ENCODE measurements around the gene ATG7.

DNA sequence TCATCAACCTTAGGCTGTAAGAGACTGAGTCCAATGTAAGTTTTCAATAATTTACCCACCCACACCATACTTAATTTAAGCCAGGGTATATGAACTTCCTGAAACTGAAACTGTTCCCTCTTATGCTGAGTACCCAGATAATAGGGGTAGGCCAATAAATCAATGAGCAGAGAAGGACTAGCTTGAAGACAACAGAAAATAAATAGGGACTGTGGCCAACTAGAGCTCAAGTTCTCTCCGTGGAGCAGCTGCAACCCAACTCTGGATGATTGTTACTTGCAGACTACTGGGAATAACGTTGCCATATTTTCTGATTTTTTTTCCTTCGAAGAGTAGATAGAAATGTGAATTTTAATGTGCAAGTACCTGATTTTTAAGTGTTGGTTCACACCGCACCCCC is 128.0 kb downstream of the ATG7 start:
- TF ChIP-seq POLR2AphosphoS5 (IDR thresholded peaks at IDR 0.05; ENCODE audit: borderline replicate concordance, low read depth, low read length) (no peak), EZH2 (IDR thresholded peaks at IDR 0.05) (no peak)

Data from SK-N-MC (cell line).